ENCODE results near the gene ACVR1.

Gene ACVR1

GRCh38 chr2:157699806-157700205 lies 176.3 kb downstream of the ACVR1 start:
- DNase-seq (ENCODE audit: low read depth) = no peak

DNA sequence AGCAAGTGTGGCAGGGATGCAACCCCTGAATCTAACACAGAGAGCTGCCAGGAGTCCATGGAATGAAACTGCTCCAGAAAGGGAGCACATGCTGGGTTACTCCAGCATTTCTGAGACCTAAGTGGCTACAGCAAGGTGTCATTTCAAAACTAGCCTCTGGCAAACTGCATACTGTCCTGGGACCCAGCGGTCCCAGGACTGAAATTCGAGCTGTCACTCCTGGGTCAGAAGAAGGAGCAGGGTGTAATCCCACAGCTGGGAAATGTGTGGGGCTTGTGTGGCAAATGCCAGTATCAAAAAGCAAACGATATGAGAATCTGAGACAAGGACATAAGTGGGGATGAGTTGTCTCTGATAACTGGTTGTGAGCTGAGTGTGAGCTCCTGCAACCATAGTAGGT lies 177.1 kb downstream of the ACVR1 start:
- no peak for DNase-seq (ENCODE audit: low read depth)

- no peak for DNase-seq (ENCODE audit: low read depth)
Measured at GRCh38 chr2:157698430-157698829, 177.7 kb downstream of the ACVR1 start.

- DNase-seq (ENCODE audit: low read depth) = no peak
Measured at GRCh38 chr2:157696036-157696435, 180.1 kb downstream of the ACVR1 start.

- DNase-seq (ENCODE audit: low read depth) = no peak
Measured at GRCh38 chr2:157692768-157693167, 183.4 kb downstream of the ACVR1 start.

DNA sequence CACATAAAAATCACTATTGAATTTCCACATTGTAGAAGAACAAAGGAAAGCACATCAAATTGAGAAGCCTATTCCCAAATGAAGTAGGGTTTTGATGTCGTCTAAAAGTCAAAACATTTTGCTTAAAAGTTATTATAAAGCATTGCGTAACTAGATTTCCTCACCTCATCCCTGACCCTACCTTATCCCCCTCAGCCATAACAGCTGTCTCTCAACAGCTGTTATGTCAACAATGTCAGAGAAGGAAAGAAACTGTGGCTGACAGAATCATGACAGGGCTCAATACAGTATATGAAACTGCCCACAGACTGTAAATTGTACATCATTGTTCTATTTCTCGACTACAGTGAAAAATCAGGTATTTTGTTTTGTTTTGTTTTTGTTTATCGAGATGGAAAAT lies 184.4 kb downstream of the ACVR1 start:
- no peak for DNase-seq (ENCODE audit: low read depth)

DNA sequence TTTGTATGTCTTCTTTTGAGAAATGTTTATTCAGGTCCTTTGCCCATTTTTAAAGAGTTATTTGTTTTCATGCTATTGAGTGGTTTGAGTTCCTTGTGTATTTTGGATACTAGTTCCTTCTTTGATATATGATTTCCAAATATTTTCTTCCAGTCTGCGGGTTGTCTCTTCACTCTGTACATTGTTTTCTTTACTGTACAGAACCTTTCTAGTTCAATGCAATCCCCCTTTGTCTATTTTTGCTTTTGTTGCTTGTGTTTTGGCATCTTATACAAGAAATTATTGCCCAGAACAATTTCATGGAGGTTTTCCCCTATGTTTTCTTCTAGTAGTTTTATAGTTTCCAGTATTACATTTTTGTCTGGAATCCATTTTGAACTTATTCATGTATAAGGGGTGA lies 185.0 kb downstream of the ACVR1 start:
- DNase-seq (ENCODE audit: low read depth) = no peak

All from stimulated activated CD8-positive, alpha-beta memory T cell treated with anti-CD3 and anti-CD28 coated beads, Interleukin-12 subunit alpha, Interleukin-12 subunit beta, amount 100 ng/mL, for 4 hours (primary cell).